ENCODE data around the gene HCN2.
"Not testable (repeated sequence)": the region's sequence is repeated elsewhere in the genome, so short reads cannot be mapped to it uniquely, and the experiment has no call there.

Gene HCN2

GRCh38 chr19:602391-603301 is 13.0 kb downstream of the HCN2 start:
- Histone ChIP-seq H3K4me3 (ENCODE audit: low read depth in 1 of 2, low read length in 1 of 2) (no peak overlapping the region), H3K27me3 (no peaks in the 10 kb centered on the region), H3K36me3 (no peaks in the 10 kb centered on the region), H3K27ac (no peak overlapping the region), H3K9me3 (no peaks in the 10 kb centered on the region), H3K4me1 (ENCODE audit: control insufficient read depth in 1 of 2, insufficient read depth in 1 of 2, low read depth in 1 of 2, low read length in 1 of 2) (no peaks in the 10 kb centered on the region)
- no peak for TF ChIP-seq CTCF (IDR thresholded peaks at IDR 0.05)

- not testable (repeated sequence) for H3K36me3 ChIP-seq; H3K27me3 ChIP-seq; H3K27ac ChIP-seq; H3K4me1 ChIP-seq (ENCODE audit: control insufficient read depth in 1 of 2, insufficient read depth in 1 of 2, low read depth in 1 of 2, low read length in 1 of 2); H3K9me3 ChIP-seq; H3K4me3 ChIP-seq (ENCODE audit: low read depth in 1 of 2, low read length in 1 of 2)
Observed at GRCh38 chr19:603302-603639, 13.6 kb downstream of the HCN2 start.

- H3K27me3 ChIP-seq; H3K36me3 ChIP-seq; H3K4me3 ChIP-seq (ENCODE audit: low read depth in 1 of 2, low read length in 1 of 2); H3K27ac ChIP-seq; H3K9me3 ChIP-seq; H3K4me1 ChIP-seq (ENCODE audit: control insufficient read depth in 1 of 2, insufficient read depth in 1 of 2, low read depth in 1 of 2, low read length in 1 of 2): not testable (repeated sequence)
Observed at GRCh38 chr19:603779-604178, 14.1 kb downstream of the HCN2 start.

GRCh38 chr19:604355-604754 is 14.7 kb downstream of the HCN2 start:
- peaks cover 7% of the 10 kb centered on the region for H3K27me3 ChIP-seq
- no peaks in the 10 kb centered on the region for H3K9me3 ChIP-seq
- H3K4me1 ChIP-seq (ENCODE audit: control insufficient read depth in 1 of 2, insufficient read depth in 1 of 2, low read depth in 1 of 2, low read length in 1 of 2), result no peaks in the 10 kb centered on the region
- no peaks in the 10 kb centered on the region for H3K36me3 ChIP-seq
- H3K27ac ChIP-seq, result no peak overlapping the region
- no peak for TF ChIP-seq CTCF (IDR thresholded peaks at IDR 0.05)
- no peak overlapping the region for H3K4me3 ChIP-seq (ENCODE audit: low read depth in 1 of 2, low read length in 1 of 2)

GRCh38 chr19:605061-605971 is 15.6 kb downstream of the HCN2 start:
- not testable (repeated sequence) for H3K4me3 ChIP-seq (ENCODE audit: low read depth in 1 of 2, low read length in 1 of 2)

GRCh38 chr19:607301-608154 is 17.8 kb downstream of the HCN2 start:
- H3K9me3 ChIP-seq, result no peaks in the 10 kb centered on the region
- TF ChIP-seq CTCF (IDR thresholded peaks at IDR 0.05), result no peak
- H3K27me3 ChIP-seq, result peaks cover 39% of the 10 kb centered on the region
- no peaks in the 10 kb centered on the region for H3K36me3 ChIP-seq
- peaks cover 0 to 5% of the 10 kb centered on the region in 2 experiments for H3K4me1 ChIP-seq (ENCODE audit: control insufficient read depth in 1 of 2, insufficient read depth in 1 of 2, low read depth in 1 of 2, low read length in 1 of 2)
- no peak overlapping the region for H3K4me3 ChIP-seq (ENCODE audit: low read depth in 1 of 2, low read length in 1 of 2)
- no peak overlapping the region for H3K27ac ChIP-seq

More at GRCh38 chr19:605061-605971, 15.6 kb downstream of the HCN2 start:
- H3K9me3 ChIP-seq; H3K36me3 ChIP-seq; H3K27ac ChIP-seq; H3K4me1 ChIP-seq (ENCODE audit: control insufficient read depth in 1 of 2, insufficient read depth in 1 of 2, low read depth in 1 of 2, low read length in 1 of 2): not testable (repeated sequence)
- H3K27me3 ChIP-seq, result peaks cover 17% of the 10 kb centered on the region

Measured in neutrophil (primary cell).